Liver (tissue), 3 donors: ENCODE data around the gene WFIKKN1.

Experiments used
- ATF3 ChIP-seq: IDR thresholded peaks from 2 replicates; pipeline ENCODE4 v1.6.1; 2016; ENCODE audit warnings: antibody characterized with exemption
- CTCF ChIP-seq: fragments of 150-350 bp; IDR thresholded peaks from 2 replicates; pipeline ENCODE4 v1.5.1; 2017; ENCODE audit warnings: improper control_type of control experiment, low read depth, low read length; ENCODE audit not compliant: missing input control
- EGR1 ChIP-seq, 2 donors: IDR thresholded peaks; 2 replicates each; pipeline ENCODE4 v1.6.1; 2016 to 2018; ENCODE audit warnings: antibody characterized with exemption in 2 of 2, low read depth in 2 of 2
- FOXA1 ChIP-seq: IDR thresholded peaks from 2 replicates; pipeline ENCODE4 v1.6.1; 2016; ENCODE audit warnings: antibody characterized with exemption
- GABPA ChIP-seq, 2 donors: IDR thresholded peaks in 1 of 2; conservative IDR thresholded peaks in 1 of 2; 2 replicates each; pipeline ENCODE4 v1.6.1; 2016; ENCODE audit warnings: antibody characterized with exemption in 2 of 2, mild to moderate bottlenecking in 1 of 2, moderate library complexity in 1 of 2
- MAX ChIP-seq: IDR thresholded peaks from 2 replicates; pipeline ENCODE4 v1.6.1; 2016; ENCODE audit warnings: antibody characterized with exemption
- RAD21 ChIP-seq, 2 donors: IDR thresholded peaks; 2 replicates each; pipeline ENCODE4 v1.6.1; 2016; ENCODE audit warnings: antibody characterized with exemption in 2 of 2, mild to moderate bottlenecking in 2 of 2
- REST ChIP-seq: IDR thresholded peaks from 2 replicates; pipeline ENCODE4 v1.6.1; 2016; ENCODE audit warnings: antibody characterized with exemption, mild to moderate bottlenecking
- RXRA ChIP-seq, 2 donors: IDR thresholded peaks; 2 replicates each; pipeline ENCODE4 v1.6.1; 2017 to 2018; ENCODE audit warnings: antibody characterized with exemption in 2 of 2, mild to moderate bottlenecking in 1 of 2
- SP1 ChIP-seq: IDR thresholded peaks from 2 replicates; pipeline ENCODE4 v1.6.1; 2018; ENCODE audit warnings: antibody characterized with exemption, mild to moderate bottlenecking
- TAF1 ChIP-seq: conservative IDR thresholded peaks from 2 replicates; pipeline ENCODE4 v1.6.1; 2016; ENCODE audit warnings: antibody characterized with exemption, mild to moderate bottlenecking
- YY1 ChIP-seq: IDR thresholded peaks from 2 replicates; pipeline ENCODE4 v1.6.1; 2016; ENCODE audit warnings: antibody characterized with exemption, mild to moderate bottlenecking
- donor health status: healthy.
- donor health status: healthy.

- peak; percentile 44 for TF ChIP-seq YY1
- no peak for TF ChIP-seq RAD21 (IDR thresholded peaks at IDR 0.05)
- TF ChIP-seq REST = no peak
- TF ChIP-seq EGR1 (IDR thresholded peaks at IDR 0.05; ENCODE audit: low read depth in 2 of 2) = no peak
- no peak for TF ChIP-seq CTCF
- peak; percentile 34 for TF ChIP-seq MAX
- TF ChIP-seq SP1 = peak; percentile 73
- peak in 1 of 2 donors; percentile 27 for TF ChIP-seq GABPA (IDR thresholded peaks at IDR 0.05 in 1 of 2, conservative IDR thresholded peaks at IDR 0.05 in 1 of 2)
- peak; percentile 92 to 95 for TF ChIP-seq RXRA (IDR thresholded peaks at IDR 0.05)
- TF ChIP-seq TAF1 = no peak
- no peak for TF ChIP-seq FOXA1
- no peak for TF ChIP-seq ATF3
Measured at GRCh38 chr16:645852-646678, 15.3 kb downstream of the WFIKKN1 start.
